SU-DHL-6 (cell line): ENCODE measurements around the gene CHMP4B.

Experiments used
- H2AFZ ChIP-seq: fragments of 200-600 bp; sonication (generic); 2 replicates; pipeline ENCODE4 v1.6.1; 2014; ENCODE audit warnings: low read depth, mild to moderate bottlenecking, moderate library complexity, mixed read lengths, antibody characterized with exemption, low read length; ENCODE audit not compliant: severe bottlenecking
- H3F3A ChIP-seq: fragments of 200-600 bp; shearing (Covaris generic); 2 replicates; pipeline ENCODE4 v1.6.0; 2016; ENCODE audit warnings: antibody characterized with exemption, mild to moderate bottlenecking; ENCODE audit not compliant: insufficient read depth
- H3K27ac ChIP-seq: fragments of 200-600 bp; sonication (generic); 2 replicates; pipeline ENCODE4 v1.5.1; 2016; ENCODE audit warnings: low read depth, mild to moderate bottlenecking, low read length, moderate library complexity, mixed read lengths
- H3K27me3 ChIP-seq: fragments of 200-600 bp; sonication (generic), shearing (Covaris generic); 2 replicates; pipeline ENCODE4 v1.6.0; 2014; ENCODE audit warnings: mild to moderate bottlenecking, low read length
- H3K36me3 ChIP-seq: fragments of 200-600 bp; sonication (generic); 2 replicates; pipeline ENCODE4 v1.6.1; 2014; ENCODE audit warnings: mild to moderate bottlenecking, low read length, mixed read lengths
- H3K4me2 ChIP-seq: fragments of 300-600, 200-600 bp; shearing (Covaris generic), sonication (generic); 2 replicates; pipeline ENCODE4 v1.6.0; 2014; ENCODE audit warnings: low read length, low read depth, mild to moderate bottlenecking; ENCODE audit not compliant: poor library complexity, severe bottlenecking
- H3K4me3 ChIP-seq: fragments of 200-600 bp; sonication (generic); 2 replicates; pipeline ENCODE4 v1.5.1; 2014; ENCODE audit warnings: antibody characterized with exemption, low read length, mild to moderate bottlenecking, mixed read lengths; ENCODE audit not compliant: insufficient read depth, poor library complexity, severe bottlenecking
- H3K79me2 ChIP-seq: fragments of 200-600 bp; sonication (generic); 2 replicates; pipeline ENCODE4 v1.6.1; 2014; ENCODE audit warnings: mild to moderate bottlenecking, low read length, moderate library complexity; ENCODE audit not compliant: insufficient read depth
- H3K9ac ChIP-seq: fragments of 200-600 bp; sonication (generic); 2 replicates; pipeline ENCODE4 v1.7.0; 2014; ENCODE audit warnings: mild to moderate bottlenecking, low read length
- H3K9me2 ChIP-seq: fragments of 200-600 bp; sonication (generic); replicated peaks from 2 replicates; pipeline ENCODE4 v1.6.1; 2014; ENCODE audit warnings: low read length; ENCODE audit not compliant: insufficient read depth
- H3K9me3 ChIP-seq: fragments of 200-600 bp; sonication (generic); 2 replicates; pipeline ENCODE4 v1.6.1; 2014; ENCODE audit warnings: low read length, mixed read lengths; ENCODE audit not compliant: insufficient read depth
- H4K20me1 ChIP-seq: fragments of 200-600 bp; sonication (generic); 2 replicates; pipeline ENCODE4 v1.6.1; 2014; ENCODE audit warnings: low read depth, mild to moderate bottlenecking, antibody characterized with exemption, low read length, moderate library complexity, mixed read lengths
- EZH2phosphoT487 ChIP-seq: fragments of 200-600 bp; sonication (generic), shearing (Covaris generic); conservative IDR thresholded peaks from 2 replicates; pipeline ENCODE4 v1.6.1; 2018; ENCODE audit warnings: mild to moderate bottlenecking, antibody characterized with exemption, low read length, moderate library complexity, mixed read lengths
- TF ChIP-seq, protein P1 (sequence below): fragments of 200-600 bp; sonication (generic); IDR thresholded peaks from one replicate; pipeline ENCODE4 v1.5.1; 2017; ENCODE audit warnings: antibody characterized with exemption, mild to moderate bottlenecking, low read length, moderate library complexity; ENCODE audit not compliant: insufficient read depth, poor library complexity, severe bottlenecking

CHMP4B gene

DNA sequence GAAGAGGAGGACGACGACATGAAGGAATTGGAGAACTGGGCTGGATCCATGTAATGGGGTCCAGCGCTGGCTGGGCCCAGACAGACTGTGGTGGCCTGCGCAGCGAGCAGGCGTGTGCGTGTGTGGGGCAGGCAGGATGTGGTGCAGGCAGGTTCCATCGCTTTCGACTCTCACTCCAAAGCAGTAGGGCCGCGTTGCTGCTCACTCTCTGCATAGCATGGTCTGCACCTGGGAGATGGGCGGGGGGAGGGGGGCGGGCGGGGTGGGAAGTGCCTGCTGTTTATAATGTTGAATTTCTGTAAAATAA, 42.3 kb downstream of the CHMP4B start:
- TF ChIP-seq, protein P1, sequence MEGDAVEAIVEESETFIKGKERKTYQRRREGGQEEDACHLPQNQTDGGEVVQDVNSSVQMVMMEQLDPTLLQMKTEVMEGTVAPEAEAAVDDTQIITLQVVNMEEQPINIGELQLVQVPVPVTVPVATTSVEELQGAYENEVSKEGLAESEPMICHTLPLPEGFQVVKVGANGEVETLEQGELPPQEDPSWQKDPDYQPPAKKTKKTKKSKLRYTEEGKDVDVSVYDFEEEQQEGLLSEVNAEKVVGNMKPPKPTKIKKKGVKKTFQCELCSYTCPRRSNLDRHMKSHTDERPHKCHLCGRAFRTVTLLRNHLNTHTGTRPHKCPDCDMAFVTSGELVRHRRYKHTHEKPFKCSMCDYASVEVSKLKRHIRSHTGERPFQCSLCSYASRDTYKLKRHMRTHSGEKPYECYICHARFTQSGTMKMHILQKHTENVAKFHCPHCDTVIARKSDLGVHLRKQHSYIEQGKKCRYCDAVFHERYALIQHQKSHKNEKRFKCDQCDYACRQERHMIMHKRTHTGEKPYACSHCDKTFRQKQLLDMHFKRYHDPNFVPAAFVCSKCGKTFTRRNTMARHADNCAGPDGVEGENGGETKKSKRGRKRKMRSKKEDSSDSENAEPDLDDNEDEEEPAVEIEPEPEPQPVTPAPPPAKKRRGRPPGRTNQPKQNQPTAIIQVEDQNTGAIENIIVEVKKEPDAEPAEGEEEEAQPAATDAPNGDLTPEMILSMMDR, result no peak
- no peak for TF ChIP-seq EZH2phosphoT487
- Histone ChIP-seq H3K36me3 (peaks cover 14% of the 10 kb centered on the region; the same call in 1 of the 2 replicates), H3K9ac (no peak overlapping the region), H3K9me2 (no peaks in the 10 kb centered on the region), H3K79me2 (peaks cover 23% of the 10 kb centered on the region), H3K9me3 (no peaks in the 10 kb centered on the region), H3F3A (no peaks in the 10 kb centered on the region), H3K27me3 (no peaks in the 10 kb centered on the region), H3K4me2 (no peak overlapping the region), H4K20me1 (no peaks in the 10 kb centered on the region), H2AFZ (no peak overlapping the region), H3K4me3 (no peak overlapping the region), H3K27ac (no peak overlapping the region)

DNA sequence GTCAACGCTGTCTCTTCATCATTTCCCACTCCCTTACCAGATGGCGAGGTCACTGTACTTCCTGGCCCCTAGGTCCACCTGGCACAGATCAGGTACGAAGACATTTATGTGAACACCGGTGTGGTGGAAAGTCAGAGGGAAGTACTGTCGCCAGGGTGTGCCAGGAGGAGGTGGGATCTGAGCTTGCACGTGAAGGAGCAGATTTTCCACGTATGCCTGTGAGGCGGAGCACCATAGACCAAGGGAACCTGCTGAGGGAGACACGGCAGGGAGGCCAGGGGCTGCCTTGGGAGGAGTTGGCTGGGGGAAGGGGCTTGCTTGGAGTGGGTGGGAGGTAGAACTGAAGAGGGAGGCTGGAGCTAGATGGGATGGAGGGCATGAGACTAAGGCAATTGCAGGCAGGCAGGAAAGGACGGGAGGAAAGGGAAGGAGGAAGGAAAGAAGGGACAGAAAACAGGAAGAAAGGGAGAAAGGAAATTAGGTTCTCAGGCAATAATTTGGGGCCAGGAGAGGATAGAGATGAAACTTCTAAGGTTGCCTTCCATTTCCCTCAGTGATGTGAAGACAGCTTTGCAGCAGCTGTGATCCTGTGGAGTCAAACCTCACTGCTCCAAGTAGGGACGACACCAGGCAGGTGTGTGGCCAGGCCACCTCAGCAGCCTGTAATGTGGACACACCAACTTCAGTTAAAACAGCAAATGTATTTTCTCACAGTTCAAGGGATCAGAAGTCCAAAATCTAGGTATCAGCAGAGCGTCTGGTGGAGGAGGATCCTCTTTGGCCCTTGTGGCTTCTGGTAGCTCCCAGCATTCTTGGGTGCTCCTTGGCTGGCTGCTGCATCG, 46.8 kb downstream of the CHMP4B start:
- no peaks in the 10 kb centered on the region for H3K79me2 ChIP-seq
- no peaks in the 10 kb centered on the region for H3K9me2 ChIP-seq
- no peaks in the 10 kb centered on the region for H4K20me1 ChIP-seq
- peak overlapping the region; percentile 90 for H3K27ac ChIP-seq
- no peak overlapping the region for H3K4me3 ChIP-seq
- H3F3A ChIP-seq, result peaks cover 28% of the 10 kb centered on the region
- H3K9ac ChIP-seq, result peak overlapping the region; percentile 47
- TF ChIP-seq, protein P1, result no peak
- TF ChIP-seq EZH2phosphoT487, result no peak
- no peak overlapping the region for H2AFZ ChIP-seq
- H3K4me2 ChIP-seq, result peak overlapping the region; percentile 42
- no peaks in the 10 kb centered on the region for H3K27me3 ChIP-seq
- no peaks in the 10 kb centered on the region for H3K9me3 ChIP-seq
- 0 out of 2 replicates have a peak, but pooled peaks cover 8% of the 10 kb centered on the region for H3K36me3 ChIP-seq

DNA sequence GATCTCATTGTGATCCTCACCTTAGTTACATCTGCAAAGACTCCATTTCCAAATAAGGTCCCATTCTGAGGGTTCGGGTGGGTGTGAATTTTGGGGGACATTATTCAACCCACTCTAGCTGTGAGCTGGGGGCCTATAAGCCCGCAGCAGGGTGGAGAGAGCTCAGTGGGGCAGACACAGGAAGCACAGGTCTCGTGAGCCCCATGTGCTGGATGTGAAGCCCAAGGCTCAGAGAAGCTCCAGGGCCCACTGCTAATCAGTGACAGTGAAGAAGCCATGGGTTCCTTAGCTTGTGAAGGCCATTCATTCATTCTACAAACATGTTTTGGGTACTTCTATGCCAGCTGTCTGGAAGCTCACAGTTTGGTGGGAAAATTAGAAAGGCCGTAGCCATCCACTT, 47.5 kb downstream of the CHMP4B start:
- H3K27me3 ChIP-seq, result no peaks in the 10 kb centered on the region
- H3K9me3 ChIP-seq, result no peaks in the 10 kb centered on the region
- TF ChIP-seq, protein P1, result no peak
- TF ChIP-seq EZH2phosphoT487, result no peak
- H3K79me2 ChIP-seq, result no peaks in the 10 kb centered on the region
- no peak overlapping the region for H3K4me3 ChIP-seq
- H4K20me1 ChIP-seq, result no peaks in the 10 kb centered on the region
- peak overlapping the region; percentile 47 for H3K9ac ChIP-seq
- peaks cover 28% of the 10 kb centered on the region for H3F3A ChIP-seq
- peak overlapping the region; percentile 90 for H3K27ac ChIP-seq
- peak overlapping the region; percentile 42 for H3K4me2 ChIP-seq
- no peaks in the 10 kb centered on the region for H3K9me2 ChIP-seq
- no peak overlapping the region for H2AFZ ChIP-seq
- 0 out of 2 replicates have a peak, but pooled peaks cover 8% of the 10 kb centered on the region for H3K36me3 ChIP-seq
